ENCODE data around the gene PRR18. TPM values are rescaled to one million over a fixed set of nuclear protein-coding genes. Genes with fewer than 3 reads are reported as not detected.

Gene PRR18
- total and polyA plus RNA-seq, 9 of the 15 experiments (the other 6 are each of a cell fraction or from before 2014, with no cell fraction given), result not detected

- TF ChIP-seq HMGN3 (IDR thresholded peaks at IDR 0.05; ENCODE audit: borderline replicate concordance, extremely low read depth, insufficient read length, low read depth, low read length) (peak; percentile 80), GTF2E2 (tag; IDR thresholded peaks at IDR 0.05) (no peak), TEAD4 (IDR thresholded peaks at IDR 0.05; ENCODE audit: low read length) (no peak), TEAD4 (CRISPR knock-in tag; IDR thresholded peaks at IDR 0.05; ENCODE audit: borderline replicate concordance) (no peak), EGR1 (conservative IDR thresholded peaks at IDR 0.05) (no peak), KLF1 (tag; IDR thresholded peaks at IDR 0.05) (no peak), MYC (IDR thresholded peaks at IDR 0.05; ENCODE audit: low read depth, low read length) (peak; percentile 77; the same call in 1 of the 2 replicates), MYC (CRISPR knock-in tag; IDR thresholded peaks at IDR 0.05; ENCODE audit: borderline replicate concordance, low read depth) (no peak), ZNF696 (CRISPR knock-in tag; conservative IDR thresholded peaks at IDR 0.05) (no peak), JUN (IDR thresholded peaks at IDR 0.05; ENCODE audit: borderline replicate concordance, low read depth, low read length) (peak; percentile 51; the same call in 1 of the 2 replicates), JUN (CRISPR knock-in tag; IDR thresholded peaks at IDR 0.05; ENCODE audit: borderline replicate concordance) (no peak), ZNF655 (CRISPR knock-in tag; IDR thresholded peaks at IDR 0.05) (no peak), BHLHE40 (IDR thresholded peaks at IDR 0.05; ENCODE audit: low read length) (peak; percentile 74), NR2F6 (CRISPR knock-in tag; IDR thresholded peaks at IDR 0.05) (no peak), PHF8 (IDR thresholded peaks at IDR 0.05; ENCODE audit: borderline replicate concordance, low read length) (no peak), MYNN (IDR thresholded peaks at IDR 0.05) (0 out of 2 replicates have a peak, but pooled peaks have one; percentile 42), MYNN (CRISPR knock-in tag; IDR thresholded peaks at IDR 0.05) (no peak), ATF3 (IDR thresholded peaks at IDR 0.05) (no peak), ATF3 (CRISPR knock-in tag; conservative IDR thresholded peaks at IDR 0.05) (0 out of 2 replicates have a peak, but pooled peaks have one; percentile 17), MAZ (CRISPR knock-in tag; conservative IDR thresholded peaks at IDR 0.05 in 1 of 2, IDR thresholded peaks at IDR 0.05 in 1 of 2) (peak; percentile 72 to 95; a peak in 3 of 4 replicates), SMC3 (conservative IDR thresholded peaks at IDR 0.05; ENCODE audit: insufficient read depth, low read depth, low read length) (peak; percentile 49; the same call in 1 of the 2 replicates), ARHGAP35 (IDR thresholded peaks at IDR 0.05; ENCODE audit: partially characterized antibody) (no peak), ZBTB8A (IDR thresholded peaks at IDR 0.05; ENCODE audit: partially characterized antibody) (no peak), ZNF707 (CRISPR knock-in tag; conservative IDR thresholded peaks at IDR 0.05) (no peak), HDAC1 (IDR thresholded peaks at IDR 0.05) (0 out of 4 replicates have a peak, but pooled peaks of 1 of the 2 experiments have one; percentile 19)
- TF ChIP-seq, protein P1, sequence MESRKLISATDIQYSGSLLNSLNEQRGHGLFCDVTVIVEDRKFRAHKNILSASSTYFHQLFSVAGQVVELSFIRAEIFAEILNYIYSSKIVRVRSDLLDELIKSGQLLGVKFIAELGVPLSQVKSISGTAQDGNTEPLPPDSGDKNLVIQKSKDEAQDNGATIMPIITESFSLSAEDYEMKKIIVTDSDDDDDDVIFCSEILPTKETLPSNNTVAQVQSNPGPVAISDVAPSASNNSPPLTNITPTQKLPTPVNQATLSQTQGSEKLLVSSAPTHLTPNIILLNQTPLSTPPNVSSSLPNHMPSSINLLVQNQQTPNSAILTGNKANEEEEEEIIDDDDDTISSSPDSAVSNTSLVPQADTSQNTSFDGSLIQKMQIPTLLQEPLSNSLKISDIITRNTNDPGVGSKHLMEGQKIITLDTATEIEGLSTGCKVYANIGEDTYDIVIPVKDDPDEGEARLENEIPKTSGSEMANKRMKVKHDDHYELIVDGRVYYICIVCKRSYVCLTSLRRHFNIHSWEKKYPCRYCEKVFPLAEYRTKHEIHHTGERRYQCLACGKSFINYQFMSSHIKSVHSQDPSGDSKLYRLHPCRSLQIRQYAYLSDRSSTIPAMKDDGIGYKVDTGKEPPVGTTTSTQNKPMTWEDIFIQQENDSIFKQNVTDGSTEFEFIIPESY (CRISPR knock-in tag; IDR thresholded peaks at IDR 0.05), result no peak
These were observed 22.4 kb upstream of the PRR18 start (continued) for GRCh38 chr6:166330612-166331011.

All from K562 (cell line).